Ascending aorta (tissue), 2 donors: ENCODE data around the gene GLRA2. TPM values are rescaled to one million over a fixed set of nuclear protein-coding genes. Genes with fewer than 3 reads are reported as not detected.
A peak's percentile ranks its signal among the peaks of the same experiment; 100 is the strongest.

Experiments used
- DNase-seq, 2 donors: peaks; one replicate each; pipeline ENCODE4 v3.0.0-alpha.2; 2019; ENCODE audit warnings: low spot score in 2 of 2
- H3K27ac ChIP-seq, 2 donors: fragments of 200-600 bp; sonication (generic); one replicate each; pipeline ENCODE4 v1.5.1; 2016 to 2017; ENCODE audit warnings: mild to moderate bottlenecking in 1 of 2
- H3K27me3 ChIP-seq: fragments of 200-600 bp; sonication (generic); one replicate; pipeline ENCODE4 v1.5.1; 2017
- H3K36me3 ChIP-seq, 2 donors: fragments of 200-600 bp; sonication (generic); one replicate each; pipeline ENCODE4 v1.5.1; 2016
- H3K4me1 ChIP-seq, 2 donors: fragments of 200-600 bp; sonication (generic); one replicate each; pipeline ENCODE4 v1.5.1; 2016 to 2017; ENCODE audit warnings: mild to moderate bottlenecking in 1 of 2
- H3K4me3 ChIP-seq, 2 donors: fragments of 200-600 bp; sonication (generic); one replicate each; pipeline ENCODE4 v1.5.1; 2016 to 2017; ENCODE audit warnings: mild to moderate bottlenecking in 1 of 2
- H3K9me3 ChIP-seq, 2 donors: fragments of 200-600 bp; sonication (generic); one replicate each; pipeline ENCODE4 v1.5.1; 2016
- intact Hi-C: fragments of 100-400 bp; cut with DNase I; formaldehyde crosslinking; loops from one replicate; pipeline ENCODE4 v1.15.1; 2023
- total RNA-seq: library from RNA; depleted of rRNA; stranded (reverse); fragments of >200 nt; gene quantifications from one replicate; pipeline ENCODE4 v1.1.0, GENCODE V29; 2016
- TF ChIP-seq, protein P1 (sequence below), 3 experiments: fragments of 200-600 bp in 2 of 3; fragments of 450-650 bp in 1 of 3; sonication (generic) in 2 of 3; IDR thresholded peaks; one replicate each; pipeline ENCODE4 v1.5.1; 2016 to 2019; ENCODE audit warnings: antibody characterized with exemption in 3 of 3, mild to moderate bottlenecking in 1 of 3, moderate library complexity in 1 of 3

GLRA2 gene
- total RNA-seq, 1 donor from 2014 or later, result not detected

DNA sequence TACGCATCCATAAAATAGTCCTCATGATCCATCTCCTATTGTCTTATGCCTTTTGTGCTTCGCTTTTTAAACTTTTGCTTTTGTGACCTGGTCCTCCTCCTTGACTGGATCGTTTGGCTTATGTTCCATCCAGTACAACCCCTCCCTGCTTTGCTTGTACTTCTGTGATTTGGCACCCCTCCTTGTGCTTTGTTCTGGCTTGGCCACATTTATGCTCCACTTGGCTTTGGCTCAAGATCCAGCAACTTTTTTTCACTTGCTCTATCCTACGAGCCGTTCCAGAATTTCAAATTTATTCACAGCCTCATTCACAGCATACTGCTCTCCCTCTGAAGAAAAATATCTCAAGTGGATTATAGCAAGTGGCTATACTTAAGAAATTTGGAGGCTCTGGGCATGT lies 28.0 kb upstream of the GLRA2 start:
- Histone ChIP-seq H3K4me1 (no peaks in the 10 kb centered on the region), H3K9me3 (no peaks in the 10 kb centered on the region), H3K27me3 (no peaks in the 10 kb centered on the region), H3K4me3 (no peak overlapping the region), H3K27ac (no peak overlapping the region), H3K36me3 (no peaks in the 10 kb centered on the region)
- intact Hi-C loops, result no loop called here
- no peak for DNase-seq
- TF ChIP-seq, protein P1, sequence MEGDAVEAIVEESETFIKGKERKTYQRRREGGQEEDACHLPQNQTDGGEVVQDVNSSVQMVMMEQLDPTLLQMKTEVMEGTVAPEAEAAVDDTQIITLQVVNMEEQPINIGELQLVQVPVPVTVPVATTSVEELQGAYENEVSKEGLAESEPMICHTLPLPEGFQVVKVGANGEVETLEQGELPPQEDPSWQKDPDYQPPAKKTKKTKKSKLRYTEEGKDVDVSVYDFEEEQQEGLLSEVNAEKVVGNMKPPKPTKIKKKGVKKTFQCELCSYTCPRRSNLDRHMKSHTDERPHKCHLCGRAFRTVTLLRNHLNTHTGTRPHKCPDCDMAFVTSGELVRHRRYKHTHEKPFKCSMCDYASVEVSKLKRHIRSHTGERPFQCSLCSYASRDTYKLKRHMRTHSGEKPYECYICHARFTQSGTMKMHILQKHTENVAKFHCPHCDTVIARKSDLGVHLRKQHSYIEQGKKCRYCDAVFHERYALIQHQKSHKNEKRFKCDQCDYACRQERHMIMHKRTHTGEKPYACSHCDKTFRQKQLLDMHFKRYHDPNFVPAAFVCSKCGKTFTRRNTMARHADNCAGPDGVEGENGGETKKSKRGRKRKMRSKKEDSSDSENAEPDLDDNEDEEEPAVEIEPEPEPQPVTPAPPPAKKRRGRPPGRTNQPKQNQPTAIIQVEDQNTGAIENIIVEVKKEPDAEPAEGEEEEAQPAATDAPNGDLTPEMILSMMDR (IDR thresholded peaks at IDR 0.05), result no peak

DNA sequence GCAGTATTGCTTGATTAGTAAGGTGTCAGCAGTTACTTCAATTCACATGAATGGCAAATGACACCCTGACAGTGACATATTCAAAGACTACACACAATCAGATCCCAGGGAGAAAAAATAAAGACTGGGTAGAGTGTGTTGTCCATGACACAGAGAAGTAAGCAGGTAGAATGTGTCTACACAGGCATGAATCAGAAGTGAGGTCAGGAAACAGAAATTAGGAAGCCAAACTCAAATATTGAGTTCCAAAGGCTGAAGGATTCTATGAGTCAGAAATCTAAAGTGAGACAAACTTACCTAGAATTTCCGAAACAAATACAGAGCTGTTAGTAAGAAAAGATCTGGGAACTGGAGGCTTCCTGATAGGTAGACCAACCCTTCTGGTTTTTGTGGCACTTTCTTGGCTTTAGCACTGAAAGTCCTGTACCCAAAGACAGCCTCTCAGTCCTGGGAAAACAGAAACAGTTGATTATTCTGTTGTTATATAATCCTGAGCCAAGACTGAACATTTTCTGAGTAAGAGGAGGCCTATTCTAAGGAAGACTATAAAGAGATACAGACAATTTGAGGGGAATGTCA lies 24.3 kb upstream of the GLRA2 start:
- no peaks in the 10 kb centered on the region for H3K4me1 ChIP-seq
- TF ChIP-seq, protein P1 (IDR thresholded peaks at IDR 0.05), result no peak
- no peaks in the 10 kb centered on the region for H3K9me3 ChIP-seq
- peak overlapping the region in 1 of 2 donors; percentile 1 for H3K27ac ChIP-seq
- H3K36me3 ChIP-seq, result no peaks in the 10 kb centered on the region
- DNase-seq, result no peak
- no peaks in the 10 kb centered on the region for H3K27me3 ChIP-seq
- intact Hi-C loops, result no loop called here
- H3K4me3 ChIP-seq, result no peak overlapping the region

DNA sequence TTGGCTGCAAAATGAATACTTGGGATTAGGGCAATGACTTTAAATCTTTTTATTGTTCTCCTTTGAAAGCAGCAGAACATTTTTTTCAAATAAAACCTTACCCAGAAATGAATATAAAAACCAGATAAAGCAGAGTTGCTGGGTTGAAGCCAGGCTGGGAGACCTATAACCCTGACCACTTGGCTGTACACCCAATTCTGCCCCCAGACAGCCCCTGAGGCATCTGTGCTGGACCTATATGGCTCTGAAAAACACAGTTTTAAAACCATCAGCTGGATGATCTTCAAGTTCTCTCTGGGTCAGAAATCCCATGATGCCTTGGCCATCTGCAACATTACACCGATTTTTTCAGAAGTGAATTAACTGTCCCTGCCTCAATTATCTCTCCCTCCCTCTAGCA lies 23.7 kb upstream of the GLRA2 start:
- Histone ChIP-seq H3K27ac (no peak overlapping the region), H3K4me3 (no peak overlapping the region), H3K4me1 (no peaks in the 10 kb centered on the region), H3K27me3 (no peaks in the 10 kb centered on the region), H3K36me3 (no peaks in the 10 kb centered on the region), H3K9me3 (no peaks in the 10 kb centered on the region)
- no peak for DNase-seq
- TF ChIP-seq, protein P1 (IDR thresholded peaks at IDR 0.05), result no peak
- intact Hi-C loops, result no loop called here

DNA sequence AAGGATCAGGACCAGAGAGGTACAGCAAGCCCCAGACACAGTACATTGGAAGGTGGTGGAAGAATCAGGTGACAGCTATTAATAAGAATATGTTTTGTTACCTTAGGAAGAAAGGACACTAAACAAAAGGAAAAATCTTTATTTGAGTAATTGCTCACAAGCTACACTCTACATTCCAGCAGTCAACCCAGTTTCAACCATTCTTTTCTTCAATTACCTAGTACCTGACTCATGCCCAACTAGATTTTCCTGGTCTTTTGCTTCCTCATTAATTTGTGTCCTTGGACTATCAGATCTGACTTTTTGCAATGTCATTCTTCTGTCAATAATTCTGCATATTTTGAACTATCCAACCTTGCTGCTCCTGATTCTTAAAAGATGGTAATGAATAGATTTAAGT lies 22.5 kb upstream of the GLRA2 start:
- TF ChIP-seq, protein P1 (IDR thresholded peaks at IDR 0.05), result no peak
- Histone ChIP-seq H3K27me3 (no peaks in the 10 kb centered on the region), H3K36me3 (no peaks in the 10 kb centered on the region), H3K9me3 (no peaks in the 10 kb centered on the region), H3K27ac (no peak overlapping the region), H3K4me1 (no peaks in the 10 kb centered on the region), H3K4me3 (no peak overlapping the region)
- intact Hi-C loops, result no loop called here
- no peak for DNase-seq

DNA sequence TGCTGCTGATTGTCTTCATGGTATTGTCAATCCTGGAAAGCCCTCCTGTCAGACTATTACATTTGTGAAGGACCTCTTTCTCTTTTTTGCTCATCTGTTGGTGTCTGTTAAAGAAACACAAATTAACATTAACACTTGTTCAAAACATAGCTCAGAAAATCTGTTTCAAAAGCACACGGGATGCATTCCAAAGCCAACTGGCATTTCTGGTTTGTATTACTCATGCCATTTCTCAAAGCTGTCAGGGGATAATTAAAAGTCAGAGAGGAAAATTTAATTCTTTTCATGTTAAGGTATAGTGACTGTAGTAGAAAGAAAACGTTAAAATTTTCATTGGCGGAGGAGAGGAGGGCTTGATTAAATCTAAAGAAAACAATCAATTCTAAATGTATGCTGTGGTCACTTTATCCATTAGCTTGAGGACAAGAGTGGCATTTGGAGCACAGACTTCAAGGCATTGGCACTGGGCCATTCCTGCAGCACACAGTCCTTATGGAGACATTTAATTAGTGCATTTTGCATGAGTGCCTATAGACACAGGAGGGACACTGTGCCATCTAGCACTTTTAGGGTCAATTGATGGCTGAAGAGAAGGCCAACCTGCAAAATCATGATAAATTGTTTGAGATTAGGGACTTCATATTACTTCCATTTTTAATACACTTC lies 21.2 kb upstream of the GLRA2 start:
- TF ChIP-seq, protein P1 (IDR thresholded peaks at IDR 0.05), result no peak
- H3K27me3 ChIP-seq, result no peaks in the 10 kb centered on the region
- DNase-seq, result no peak
- intact Hi-C loops, result no loop called here
- no peak overlapping the region for H3K4me3 ChIP-seq
- no peaks in the 10 kb centered on the region for H3K36me3 ChIP-seq
- no peak overlapping the region for H3K27ac ChIP-seq
- no peaks in the 10 kb centered on the region for H3K4me1 ChIP-seq
- no peaks in the 10 kb centered on the region for H3K9me3 ChIP-seq
